NCI-H345 treated with DMSO at 0.1 percent for 48 hours (cell line): ENCODE data around the gene TNS3.

ENCODE experiments used
- DNase-seq: peaks from one replicate; lab custom pipeline; 2025; ENCODE audit not compliant: unreplicated experiment; lab: John Stamatoyannopoulos, UW

The TNS3 gene

GRCh38 chr7:47582764-47583738 is 1.1 kb upstream of the TNS3 start:
- no peak for DNase-seq

GRCh38 chr7:47581438-47581803 is 490 bp downstream of the TNS3 start:
- no peak for DNase-seq

GRCh38 chr7:47580811-47581331 is 1.0 kb downstream of the TNS3 start:
- no peak for DNase-seq

- DNase-seq = no peak
Observed at GRCh38 chr7:47580175-47580706, 1.7 kb downstream of the TNS3 start.

GRCh38 chr7:47579458-47579857 is 2.5 kb downstream of the TNS3 start:
- no peak for DNase-seq

GRCh38 chr7:47578579-47579270 is 3.2 kb downstream of the TNS3 start:
- no peak for DNase-seq

GRCh38 chr7:47577321-47577919 is 4.5 kb downstream of the TNS3 start:
- no peak for DNase-seq

- DNase-seq = no peak
Observed at GRCh38 chr7:47576866-47577306, 5.0 kb downstream of the TNS3 start.

- no peak for DNase-seq
Observed at GRCh38 chr7:47576031-47576865, 5.7 kb downstream of the TNS3 start.

- no peak for DNase-seq
Observed at GRCh38 chr7:47574482-47575329, 7.2 kb downstream of the TNS3 start.

- no peak for DNase-seq
Observed at GRCh38 chr7:47573758-47574481, 8.0 kb downstream of the TNS3 start.

- DNase-seq = no peak
Observed at GRCh38 chr7:47572939-47573757, 8.8 kb downstream of the TNS3 start.

- DNase-seq = peak; percentile 45
Observed at GRCh38 chr7:47572094-47572445, 9.8 kb downstream of the TNS3 start.

- DNase-seq = peak; percentile 72
Observed at GRCh38 chr7:47571331-47572093, 10.4 kb downstream of the TNS3 start.

GRCh38 chr7:47570649-47571050 is 11.3 kb downstream of the TNS3 start:
- no peak for DNase-seq

- DNase-seq = no peak
Observed at GRCh38 chr7:47568547-47568946, 13.4 kb downstream of the TNS3 start.

- DNase-seq = no peak
Observed at GRCh38 chr7:47568056-47568455, 13.9 kb downstream of the TNS3 start.
